Inferior parietal cortex (tissue), 1 donor: ENCODE results near the gene MFSD11.
"Not testable (repeated sequence)": the region's sequence is repeated elsewhere in the genome, so short reads cannot be mapped to it uniquely, and the experiment has no call there.

Source experiments
- DNase-seq: peaks from one replicate; pipeline ENCODE4 v3.0.0-alpha.2; 2016; ENCODE audit errors: extremely low spot score

MFSD11 gene

DNA sequence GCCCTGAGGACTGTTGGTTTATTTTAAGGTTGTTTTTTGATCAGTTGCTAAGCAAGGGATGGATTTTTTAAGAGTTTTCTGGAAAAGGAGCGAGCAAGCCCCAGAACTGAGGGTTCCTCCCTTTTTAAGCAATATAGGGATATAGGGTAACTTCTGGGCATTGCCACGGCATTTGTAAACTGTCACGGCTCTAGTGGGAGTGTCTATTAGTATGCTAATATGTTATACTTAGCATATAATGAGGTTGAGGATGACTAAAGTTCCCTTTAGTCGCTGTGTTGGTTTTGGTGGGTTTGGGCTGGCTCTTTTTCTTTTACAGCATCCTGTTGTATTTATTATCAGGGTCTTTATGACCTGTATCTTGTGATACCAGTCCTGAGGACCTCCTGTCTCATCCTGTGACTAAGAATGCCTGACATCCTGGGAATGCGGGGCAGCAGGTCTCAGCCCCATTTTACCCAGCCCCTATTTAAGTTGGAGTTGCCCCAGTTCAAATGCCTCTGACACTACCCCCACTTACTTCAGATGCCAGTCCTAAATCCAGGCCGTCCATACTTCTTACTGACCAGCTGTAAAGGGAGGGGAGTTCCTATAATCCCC is 59.4 kb downstream of the MFSD11 start:
- no peak for DNase-seq

DNA sequence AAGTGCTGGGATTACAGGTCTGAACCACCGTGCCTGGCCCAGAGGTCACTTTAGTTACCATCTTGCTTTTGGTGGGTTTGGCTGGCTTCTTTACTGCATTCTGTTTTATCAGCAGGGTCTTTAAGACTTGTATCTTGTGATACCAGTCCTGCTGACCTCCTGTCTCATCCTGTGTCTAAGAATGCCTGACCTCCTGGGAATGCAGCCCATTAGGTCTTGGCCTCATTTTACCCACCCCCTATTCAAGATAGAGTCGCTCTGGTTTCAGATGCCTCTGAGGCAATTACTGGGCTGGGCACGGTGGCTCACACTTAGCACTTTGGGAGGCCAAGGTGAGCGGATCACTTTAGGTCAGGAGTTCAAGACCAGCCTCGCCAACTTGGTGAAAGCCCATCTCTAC is 63.8 kb downstream of the MFSD11 start:
- DNase-seq: no peak

GRCh38 chr17:76805319-76805718 is 67.4 kb downstream of the MFSD11 start:
- no peak for DNase-seq

DNA sequence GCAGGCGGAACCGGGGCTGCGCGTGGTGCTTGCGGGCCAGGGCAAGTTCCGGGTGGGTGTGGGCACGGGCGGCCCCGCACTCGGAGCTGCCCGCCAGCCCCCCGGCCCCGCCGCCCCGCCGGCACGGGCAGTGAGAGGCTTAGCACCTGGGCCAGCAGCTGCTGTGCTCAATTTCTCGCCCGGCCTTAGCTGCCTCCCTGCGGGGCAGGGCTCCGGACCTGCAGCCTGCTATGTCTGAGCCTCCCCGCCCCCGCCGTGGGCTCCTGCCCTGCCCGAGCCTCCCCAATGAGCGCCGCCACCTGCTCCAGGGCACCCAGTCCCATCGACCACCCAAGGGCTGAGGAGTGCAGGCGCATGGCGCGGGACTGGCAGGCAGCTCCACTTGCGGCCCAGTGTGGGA is 68.2 kb downstream of the MFSD11 start:
- DNase-seq: not testable (repeated sequence)

GRCh38 chr17:76806767-76807166 is 68.8 kb downstream of the MFSD11 start:
- DNase-seq: not testable (repeated sequence)

DNA sequence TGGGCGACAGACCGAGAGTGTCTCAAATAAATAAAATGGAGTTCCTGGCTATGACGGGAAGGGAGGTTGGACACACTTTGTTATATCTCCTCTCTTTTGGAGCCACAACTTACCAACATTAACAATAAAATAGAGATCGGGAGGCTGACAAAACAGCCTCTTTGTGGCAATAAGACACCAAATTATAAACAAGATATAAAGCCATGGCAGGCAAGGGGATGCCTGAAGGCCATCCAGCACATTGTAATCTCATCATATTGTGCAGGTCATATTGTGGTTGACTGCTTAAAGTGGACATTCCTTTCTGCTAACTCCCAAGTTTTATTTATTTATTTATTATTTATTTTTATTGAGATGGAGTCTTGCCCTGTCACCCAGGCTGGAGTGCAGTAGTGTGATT is 70.4 kb downstream of the MFSD11 start:
- no peak for DNase-seq

DNA sequence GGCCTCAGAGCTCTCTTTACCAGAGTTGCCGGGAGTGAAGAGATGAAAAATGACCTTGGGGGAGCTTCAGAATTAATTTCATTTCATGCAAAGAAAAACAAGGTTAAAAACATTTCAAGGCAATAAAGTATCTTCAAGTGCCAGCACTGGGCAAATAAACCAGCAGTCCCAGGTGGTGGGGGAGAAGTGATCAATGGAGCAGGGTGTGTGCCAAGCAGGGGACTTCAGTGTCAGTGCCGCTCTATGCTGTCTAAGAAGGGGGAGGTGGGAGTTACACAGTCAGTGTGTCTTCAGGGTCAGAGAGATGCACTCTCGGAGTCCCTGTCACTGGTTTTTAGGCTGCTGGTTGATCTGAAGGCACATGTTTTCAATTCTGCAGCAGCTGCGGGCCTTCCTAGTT is 73.0 kb downstream of the MFSD11 start:
- DNase-seq: no peak

- DNase-seq: no peak
These were observed 73.9 kb downstream of the MFSD11 start for GRCh38 chr17:76811834-76812233.

- no peak for DNase-seq
These were observed 74.3 kb downstream of the MFSD11 start for GRCh38 chr17:76812263-76812662.

DNA sequence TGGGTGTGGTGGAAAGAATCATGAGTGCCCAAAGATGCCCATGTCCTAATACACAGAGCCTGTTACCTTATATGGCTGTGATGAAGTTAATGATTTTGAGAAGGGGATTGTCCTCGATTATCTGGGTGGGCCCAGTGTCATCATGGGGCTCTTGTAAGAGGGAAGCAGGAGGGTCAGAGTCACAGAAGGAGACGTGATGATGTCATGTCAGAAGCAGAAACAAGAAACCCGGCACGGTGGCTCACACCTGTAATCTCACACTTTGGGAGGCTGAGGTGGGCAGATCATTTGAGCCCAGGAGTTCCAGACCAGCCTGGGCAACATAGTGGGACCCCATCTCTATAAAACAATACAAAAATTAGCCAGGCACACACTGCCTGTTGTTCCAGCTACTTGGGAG is 75.0 kb downstream of the MFSD11 start:
- no peak for DNase-seq

- not testable (repeated sequence) for DNase-seq
These were observed 78.1 kb downstream of the MFSD11 start for GRCh38 chr17:76815907-76816589.

DNA sequence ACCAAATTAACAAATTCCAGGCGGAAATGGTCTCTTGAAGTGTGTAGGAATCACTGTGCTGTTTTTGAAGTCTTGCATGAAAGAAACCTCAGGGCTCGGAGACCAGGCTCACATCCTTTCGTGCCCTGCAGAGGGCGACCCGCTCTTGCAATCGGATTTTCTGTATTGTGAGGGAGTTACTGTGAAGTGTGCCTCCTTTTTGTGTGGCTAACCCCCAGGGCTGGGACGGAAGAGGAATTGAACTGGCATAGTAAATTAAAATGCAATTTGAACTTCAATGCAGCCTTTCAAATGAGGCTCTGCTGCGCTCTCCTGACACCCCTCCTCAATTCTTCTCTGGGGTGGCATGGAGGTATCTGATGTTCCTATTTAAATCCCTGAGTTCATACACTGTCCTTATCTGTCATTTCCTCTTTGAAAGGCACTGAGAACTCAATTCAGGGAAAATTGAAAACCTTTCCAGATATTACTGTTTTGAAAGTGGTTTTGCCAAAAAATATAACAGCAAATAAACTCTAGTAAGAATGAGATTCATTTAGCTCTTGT is 78.7 kb downstream of the MFSD11 start:
- peak; percentile 70 for DNase-seq

DNA sequence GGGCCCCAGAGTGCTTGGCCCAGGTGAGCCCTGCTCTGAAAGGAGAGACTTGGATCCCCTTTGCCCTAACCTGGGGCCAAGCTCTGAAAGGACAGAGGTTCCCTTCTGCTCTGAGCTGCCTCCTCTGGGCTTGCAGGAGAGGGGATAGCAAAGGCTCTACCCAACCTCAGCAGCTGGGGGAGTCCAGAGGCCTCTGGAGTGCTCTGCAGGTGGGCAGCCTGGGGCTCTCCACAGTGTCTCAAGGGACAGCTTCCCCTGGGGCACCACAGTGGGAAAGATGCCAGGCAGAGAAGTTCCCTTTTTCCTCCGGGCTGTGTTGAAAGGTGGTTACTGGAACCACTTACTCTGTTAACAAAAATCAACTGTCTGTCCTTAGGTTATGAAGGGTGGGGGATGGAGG is 82.1 kb downstream of the MFSD11 start:
- DNase-seq: no peak

- no peak for DNase-seq
These were observed 82.6 kb downstream of the MFSD11 start for GRCh38 chr17:76820561-76820960.

DNA sequence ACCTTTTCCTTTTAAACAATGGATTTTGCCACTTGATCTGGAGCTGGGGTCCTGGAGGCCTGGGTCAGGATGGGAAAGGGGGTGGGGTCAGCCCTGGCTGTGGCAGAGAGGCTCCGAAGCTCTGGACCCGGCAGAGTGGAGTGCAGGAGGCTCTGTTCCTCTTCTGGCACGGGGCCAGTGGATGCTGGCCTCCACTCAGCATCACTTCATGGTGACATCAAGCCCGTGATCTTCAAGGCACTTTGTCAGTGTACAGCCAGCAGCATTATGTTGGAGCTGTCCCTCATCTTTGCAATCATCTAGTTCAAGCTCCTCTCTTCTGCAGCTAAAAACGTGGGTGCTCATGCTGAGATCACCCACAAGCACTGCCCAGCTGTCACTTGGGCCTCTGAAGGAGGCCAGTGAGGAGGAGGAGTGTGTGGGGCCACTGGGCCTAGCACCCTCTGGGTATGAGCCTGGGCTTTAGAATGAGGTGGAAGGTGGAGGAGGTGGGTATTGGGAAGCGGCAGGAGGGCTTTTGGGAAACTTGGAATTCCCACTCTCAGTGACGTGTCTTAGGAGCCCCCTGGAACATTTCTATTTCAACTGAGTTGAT is 84.4 kb downstream of the MFSD11 start:
- no peak for DNase-seq

DNA sequence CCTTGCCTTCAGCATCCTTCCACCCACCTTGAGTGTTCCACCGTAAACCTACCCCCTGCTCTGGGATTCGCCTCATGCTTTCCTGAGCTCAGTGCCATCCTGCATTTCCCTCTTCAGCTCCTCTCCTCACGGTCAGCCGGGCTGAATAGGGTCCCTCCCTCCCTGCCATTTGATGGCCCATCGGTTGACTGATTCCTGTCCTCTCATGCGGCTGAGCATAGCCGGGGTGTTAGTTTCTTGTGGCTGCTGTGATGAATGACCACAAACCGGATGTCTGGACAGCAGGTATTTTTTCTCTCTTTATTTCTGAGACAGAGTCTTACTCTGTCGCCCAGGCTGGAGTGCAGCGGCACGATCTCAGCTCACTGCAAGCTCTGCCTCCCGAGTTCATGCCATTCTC is 86.2 kb downstream of the MFSD11 start:
- no peak for DNase-seq

- no peak for DNase-seq
These were observed 88.6 kb downstream of the MFSD11 start for GRCh38 chr17:76826330-76827068.

GRCh38 chr17:76827736-76828135 is 89.8 kb downstream of the MFSD11 start:
- no peak for DNase-seq
